AG09309 (cell line): ENCODE measurements around the gene ANK2.

Source experiments
- DNase-seq: peaks from one replicate; pipeline ENCODE4 v3.0.0-alpha.2; 2010; ENCODE audit warnings: low read depth
- H3K4me3 ChIP-seq: 2 replicates; pipeline ENCODE4 v1.5.1; 2011; ENCODE audit warnings: mild to moderate bottlenecking, low read depth, low read length, moderate library complexity; ENCODE audit not compliant: control insufficient read depth
- CTCF ChIP-seq: IDR thresholded peaks from 2 replicates; pipeline ENCODE4 v1.5.1; 2011; ENCODE audit warnings: mild to moderate bottlenecking, low read depth, low read length, inconsistent platforms; ENCODE audit not compliant: insufficient read depth, control insufficient read depth; ENCODE audit errors: missing control alignments

ANK2 gene

GRCh38 chr4:113070755-113071154, 21.3 kb downstream of the ANK2 start:
- TF ChIP-seq CTCF = no peak
- H3K4me3 ChIP-seq = no peak overlapping the region
- DNase-seq = no peak

DNA sequence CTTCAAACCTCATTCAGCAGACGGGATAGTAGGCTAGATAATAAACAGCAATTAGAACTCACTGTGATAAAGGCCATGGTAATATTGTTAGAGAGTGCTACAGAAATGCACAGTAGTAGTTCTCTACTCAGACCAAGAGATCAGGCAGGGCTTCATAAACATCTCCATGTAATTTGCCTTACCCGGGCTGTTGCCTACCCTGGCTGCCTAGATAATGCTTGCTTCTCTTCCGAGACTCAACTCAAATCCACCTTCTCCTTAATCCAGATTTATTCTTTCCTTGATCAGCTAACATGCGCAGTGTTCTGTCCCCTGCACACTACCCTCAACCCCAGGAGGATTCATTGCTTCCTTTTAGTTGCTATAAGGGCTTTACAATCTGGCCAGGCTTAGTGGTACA, 21.8 kb downstream of the ANK2 start:
- DNase-seq = no peak
- no peak for TF ChIP-seq CTCF
- no peak overlapping the region for H3K4me3 ChIP-seq

DNA sequence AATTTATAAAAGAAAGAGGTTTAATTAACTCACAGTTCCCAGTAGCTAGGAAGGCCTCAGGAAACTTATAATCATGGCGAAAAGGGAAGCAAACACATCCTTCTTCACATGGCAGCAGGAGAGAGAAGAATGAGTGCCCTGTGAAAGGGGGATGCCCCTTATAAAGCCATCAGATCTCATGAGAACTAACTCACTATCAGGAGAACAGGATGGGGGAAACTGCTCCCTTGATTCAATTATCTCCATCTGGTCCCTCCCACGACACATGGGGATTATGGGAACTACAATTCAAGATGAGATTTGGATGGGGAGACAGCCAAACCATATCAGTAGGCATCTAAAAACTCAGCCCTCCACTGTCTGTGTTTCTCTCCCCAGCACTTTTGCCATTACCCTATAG, 22.4 kb downstream of the ANK2 start:
- TF ChIP-seq CTCF = no peak
- no peak for DNase-seq
- no peak overlapping the region for H3K4me3 ChIP-seq

GRCh38 chr4:113073451-113074005, 24.1 kb downstream of the ANK2 start:
- no peak for DNase-seq
- TF ChIP-seq CTCF = no peak
- H3K4me3 ChIP-seq = no peak overlapping the region

GRCh38 chr4:113077575-113077974, 28.1 kb downstream of the ANK2 start:
- no peak for DNase-seq
- no peak overlapping the region for H3K4me3 ChIP-seq
- no peak for TF ChIP-seq CTCF

GRCh38 chr4:113078066-113078465, 28.6 kb downstream of the ANK2 start:
- no peak for DNase-seq
- no peak for TF ChIP-seq CTCF

DNA sequence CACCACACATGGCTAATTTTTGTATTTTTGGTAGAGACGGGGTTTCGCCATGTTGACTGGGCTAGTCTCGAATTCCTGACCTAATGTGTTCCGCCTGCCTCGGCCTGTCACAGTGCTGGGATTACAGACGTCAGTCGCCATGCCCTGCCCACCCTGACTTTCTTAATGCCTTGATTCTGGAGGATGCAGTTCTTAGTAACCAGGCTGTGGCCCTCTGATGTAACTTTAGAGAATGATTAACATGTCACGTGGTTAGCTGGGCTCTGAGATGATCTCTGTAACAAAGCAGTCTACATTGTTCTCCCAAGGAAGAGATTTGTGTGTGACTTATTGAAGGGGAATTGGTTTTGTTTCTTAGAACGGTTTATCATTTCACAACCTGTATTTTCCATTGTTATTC, 30.6 kb downstream of the ANK2 start:
- no peak for TF ChIP-seq CTCF
- no peak overlapping the region for H3K4me3 ChIP-seq
- DNase-seq = no peak

More at GRCh38 chr4:113078066-113078465, 28.6 kb downstream of the ANK2 start:
- H3K4me3 ChIP-seq = no peak overlapping the region
